HG03095 (cell line): ENCODE results near the gene ARPC1B.
"Not testable (repeated sequence)": the region's sequence is repeated elsewhere in the genome, so short reads cannot be mapped to it uniquely, and the experiment has no call there.

Experiments
- ATAC-seq: cut with Tn5 transposase; IDR thresholded peaks from one replicate; pipeline ENCODE4 v1.9.1; 2021; ENCODE audit warnings: moderate library complexity; ENCODE audit not compliant: unreplicated experiment

The ARPC1B gene

DNA sequence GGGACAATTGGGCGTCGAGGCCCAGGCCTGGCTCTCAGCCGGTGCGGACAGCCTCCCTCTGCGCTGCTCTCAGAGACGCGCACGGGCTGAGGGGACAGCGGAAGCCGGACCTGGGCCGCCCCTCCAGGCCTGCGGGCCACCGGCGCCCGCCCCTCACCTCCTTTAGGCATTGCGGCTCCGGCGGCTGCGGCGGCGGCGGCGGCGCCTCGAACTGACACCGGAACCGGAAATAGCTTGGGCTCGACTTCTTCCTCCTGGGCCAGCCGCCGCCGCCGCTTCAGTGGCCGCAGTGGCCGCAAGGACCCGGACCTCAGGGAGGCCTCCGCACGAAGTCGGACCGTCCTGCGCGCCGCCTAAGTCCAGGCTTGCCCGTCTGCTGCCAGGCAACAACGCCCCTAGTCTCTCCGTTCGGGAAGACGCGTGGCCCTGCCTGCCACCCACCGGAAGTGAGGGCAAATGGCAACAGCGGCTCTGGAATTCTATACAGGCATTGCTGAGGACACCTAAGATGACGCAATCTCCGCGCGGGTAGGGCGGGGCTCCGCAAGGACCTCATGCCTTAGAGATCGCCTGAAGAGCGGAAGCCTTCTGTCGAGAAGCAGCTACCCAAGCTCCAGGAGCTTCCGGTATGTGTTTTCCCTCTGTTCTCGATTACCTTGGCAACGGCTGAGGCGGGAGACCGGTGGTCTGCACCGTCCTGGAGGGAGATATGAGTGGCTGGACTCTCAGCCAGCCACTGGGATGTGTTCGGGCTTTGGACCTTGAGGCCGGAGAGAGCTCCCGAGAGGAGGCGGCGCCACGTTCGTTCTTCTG, 34.1 kb downstream of the ARPC1B start, which contains the start of the genes BUD31 and PDAP1:
BUD31 (plus strand) TSS at position 591 of the 813 bp plus-strand sequence. CDS start 2,124 bp downstream, outside the sequence.
PDAP1 (minus strand) TSS at position 219 of the 813 bp plus-strand sequence; CDS start at position 170, 49 bp downstream.
- ATAC-seq: peak; percentile 74

DNA sequence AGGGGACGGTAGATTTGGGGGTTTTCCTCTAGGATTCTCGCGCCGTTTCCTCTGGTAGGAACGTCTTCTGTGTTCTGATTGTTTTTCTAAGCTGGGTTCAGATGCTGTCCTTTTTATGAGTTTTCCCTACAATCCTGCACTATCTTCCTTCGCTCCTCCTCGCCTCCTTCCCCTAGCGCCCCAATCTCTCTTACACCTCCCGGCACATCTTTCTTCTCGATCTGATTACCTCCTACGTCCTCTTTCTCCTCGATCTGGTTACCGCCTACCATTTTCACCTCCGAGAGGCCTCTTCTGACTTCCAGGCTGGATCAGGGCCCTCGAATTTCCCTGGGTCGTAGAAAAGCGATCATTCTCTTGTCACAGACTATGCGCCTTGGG, 34.7 kb downstream of the ARPC1B start:
- ATAC-seq: peak; percentile 7

DNA sequence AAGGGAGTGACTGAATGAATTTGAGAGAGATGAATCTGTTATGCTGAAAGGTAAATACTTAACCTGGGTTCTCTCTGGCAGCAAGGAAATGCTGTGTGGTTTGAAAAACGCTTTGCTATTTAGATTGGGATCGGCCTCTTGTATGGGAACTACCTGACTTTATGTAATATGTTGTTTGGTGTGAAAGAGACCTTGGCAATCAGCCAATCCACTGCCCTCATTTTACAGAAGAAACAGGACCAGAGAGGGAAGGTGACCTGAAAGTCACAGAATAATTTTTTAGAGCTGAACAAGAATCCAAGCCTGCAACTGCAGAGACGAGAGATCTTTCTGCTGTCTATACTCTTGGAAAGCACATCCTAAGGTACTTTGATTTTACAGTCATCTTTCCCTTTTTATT, 35.3 kb downstream of the ARPC1B start:
- no peak for ATAC-seq

DNA sequence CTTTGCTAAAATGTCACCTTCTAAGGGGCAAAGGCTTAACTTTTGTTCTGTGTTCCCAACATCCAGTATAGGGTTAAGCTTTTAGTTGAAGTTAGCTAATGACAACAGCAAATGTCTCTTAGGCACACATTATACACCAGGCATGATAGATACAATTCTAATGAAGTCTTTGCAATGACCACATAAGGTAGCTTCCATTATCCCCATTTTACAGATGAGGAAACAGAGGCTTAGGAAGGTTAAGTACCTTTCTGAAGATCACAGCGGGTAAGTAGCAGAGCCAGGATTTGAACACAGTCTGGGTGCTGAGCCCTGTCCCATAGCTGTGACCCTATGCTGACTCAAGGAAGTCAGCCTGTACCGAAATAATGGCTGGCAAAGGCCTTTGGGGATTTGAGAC, 36.1 kb downstream of the ARPC1B start:
- no peak for ATAC-seq

DNA sequence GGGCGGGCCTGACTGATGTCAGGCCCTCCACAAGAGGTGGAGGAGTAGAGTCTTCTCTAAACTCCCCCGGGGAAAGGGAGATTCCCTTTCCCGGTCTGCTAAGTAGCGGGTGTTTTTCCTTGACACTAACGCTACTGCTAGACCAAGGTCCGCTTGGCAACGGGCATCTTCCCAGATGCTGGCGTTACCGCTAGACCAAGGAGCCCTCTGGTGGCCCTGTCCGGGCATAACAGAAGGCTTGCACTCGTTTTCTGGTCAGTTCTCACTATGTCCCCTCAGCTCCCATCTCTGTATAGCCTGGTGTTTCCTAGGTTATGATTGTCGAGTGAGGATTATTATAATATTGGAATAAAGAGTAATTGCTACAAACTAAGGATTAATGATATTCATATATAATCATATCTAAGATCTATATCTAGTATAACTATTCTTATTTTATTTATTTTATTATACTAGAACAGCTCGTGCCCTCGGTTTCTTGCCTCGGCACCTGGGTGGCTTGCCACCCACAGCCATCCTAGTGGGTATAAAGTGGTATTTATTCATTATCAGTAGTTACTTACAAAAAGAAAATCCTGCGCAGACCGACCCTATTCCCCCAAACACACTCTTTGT, 41.1 kb downstream of the ARPC1B start:
- ATAC-seq: not testable (repeated sequence)

DNA sequence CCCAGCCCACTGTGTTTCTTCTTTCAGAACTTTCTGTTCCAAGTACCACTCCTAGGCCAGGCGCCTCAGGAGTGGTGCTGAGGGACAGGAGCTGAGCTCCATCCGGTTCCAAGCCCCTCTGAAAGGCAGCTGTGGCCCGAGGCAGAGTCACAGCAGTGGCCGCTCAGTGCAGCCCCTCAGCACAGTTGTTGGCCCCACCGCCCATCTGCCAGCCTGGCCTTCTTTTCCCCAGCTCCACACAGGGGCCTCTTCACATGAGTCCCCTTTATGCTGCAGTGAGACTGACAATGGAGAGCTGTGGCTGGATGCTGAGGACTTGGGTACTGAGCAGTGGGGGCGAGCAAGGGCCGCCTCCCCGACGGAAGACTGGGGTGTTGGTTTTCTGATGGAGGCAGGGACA, 43.7 kb downstream of the ARPC1B start:
- no peak for ATAC-seq

DNA sequence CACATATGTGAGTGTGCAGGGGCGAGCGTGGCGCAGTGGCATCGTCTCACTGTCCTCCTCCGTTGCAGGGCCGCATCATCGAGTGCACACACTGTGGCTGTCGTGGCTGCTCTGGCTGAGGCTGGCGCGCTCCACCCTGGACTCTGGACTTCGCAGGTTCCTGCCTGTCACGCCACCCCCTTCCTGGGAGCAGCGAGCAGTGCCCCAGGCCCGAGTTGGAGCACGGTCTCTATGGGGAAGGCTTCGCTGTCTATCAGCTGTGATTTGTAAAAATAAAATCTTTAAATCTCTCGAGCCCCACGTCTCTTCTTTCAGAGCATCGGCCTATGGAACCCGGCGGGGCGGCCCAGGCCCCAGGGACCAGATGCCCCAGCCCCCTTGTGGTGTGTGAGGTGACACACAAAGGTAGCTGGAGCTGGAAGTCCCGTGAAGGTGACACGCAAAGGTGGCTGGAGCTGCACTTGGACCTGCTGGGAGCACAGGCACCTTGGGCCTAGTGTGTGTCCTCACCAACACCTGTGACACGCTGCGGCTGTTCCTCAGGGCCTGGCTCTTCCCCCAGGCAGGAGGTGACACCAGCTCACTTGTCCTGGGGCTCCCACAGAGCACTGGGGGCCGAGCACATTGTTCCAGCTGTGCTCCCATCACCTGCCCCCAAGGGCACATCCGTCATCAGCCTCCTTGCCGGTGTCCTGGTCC, 44.9 kb downstream of the ARPC1B start:
- ATAC-seq: no peak

DNA sequence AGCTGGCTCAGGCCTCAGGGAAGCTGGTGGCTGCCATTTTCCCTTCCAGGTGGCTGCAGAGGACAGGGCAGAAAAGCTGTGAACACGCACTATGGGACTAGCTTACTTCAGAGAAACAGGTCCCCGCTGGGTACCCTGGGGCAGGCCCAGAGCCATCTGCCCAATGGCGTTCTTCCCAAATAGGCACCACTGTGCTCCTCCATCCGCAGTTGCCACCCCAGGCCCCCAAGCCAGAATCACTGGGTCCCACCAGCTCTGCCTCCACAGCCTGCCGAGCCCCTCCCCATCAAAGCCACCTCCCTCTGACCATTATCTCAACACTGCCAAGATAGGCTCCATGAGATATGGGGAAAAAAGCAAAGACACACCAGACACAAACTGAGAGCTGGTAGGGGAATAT, 45.7 kb downstream of the ARPC1B start:
- no peak for ATAC-seq

DNA sequence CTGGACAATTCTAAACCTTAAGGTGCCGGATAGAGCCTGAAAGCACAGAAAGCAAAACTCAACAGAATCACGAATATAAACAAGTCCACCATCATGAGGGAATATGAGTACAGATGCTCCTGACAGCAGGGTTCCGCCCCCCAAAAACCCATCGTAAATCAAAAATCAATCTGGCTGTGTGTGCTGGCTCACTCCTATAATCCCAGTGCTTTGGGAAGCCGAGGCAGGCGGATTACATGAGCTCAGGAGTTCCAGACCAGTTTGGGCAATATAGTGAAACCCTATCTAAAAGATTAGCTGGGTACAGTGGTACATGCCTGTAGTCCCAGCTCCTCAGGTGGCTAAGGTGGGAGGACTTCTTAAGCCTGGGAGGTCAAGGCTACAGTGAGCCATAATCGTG, 46.5 kb downstream of the ARPC1B start:
- no peak for ATAC-seq

DNA sequence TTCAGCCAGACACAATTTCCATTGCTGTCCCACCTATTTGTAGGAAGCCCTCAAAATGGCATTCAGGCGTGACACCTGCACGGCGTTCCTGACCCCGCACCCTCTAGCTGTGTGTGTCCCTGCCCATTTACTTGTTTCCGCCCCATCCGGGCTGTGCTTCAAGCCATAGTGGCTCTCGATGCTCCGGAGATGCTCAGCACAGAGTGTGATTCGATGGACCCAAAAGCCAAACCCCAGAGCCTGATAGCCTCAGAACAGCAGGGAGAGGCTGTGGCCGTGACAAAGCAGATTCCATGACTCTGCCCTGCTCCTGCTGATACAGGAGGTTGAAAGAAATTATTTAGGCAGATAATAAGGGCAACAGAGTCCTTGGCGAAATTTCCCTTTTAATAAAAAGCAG, 47.7 kb downstream of the ARPC1B start:
- ATAC-seq: no peak

DNA sequence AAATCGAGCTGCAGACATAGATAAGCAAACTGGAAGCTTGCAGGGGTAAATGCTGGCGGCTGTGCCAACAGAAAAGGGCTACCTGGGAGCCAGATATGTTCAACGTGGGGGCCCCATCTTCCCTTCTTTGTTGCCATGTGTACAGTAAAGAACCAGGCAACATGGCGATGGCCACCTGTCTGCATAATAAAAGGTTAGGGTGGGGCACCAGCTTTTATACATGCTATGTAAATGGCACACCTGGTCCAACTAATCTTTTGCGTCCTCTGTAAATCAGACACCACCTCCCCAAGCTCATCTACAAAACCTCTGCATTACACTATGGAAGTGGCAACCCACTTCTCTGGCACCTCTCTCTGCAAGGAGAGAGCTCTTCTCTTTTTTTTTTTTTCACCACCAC, 48.1 kb downstream of the ARPC1B start:
- ATAC-seq: no peak

DNA sequence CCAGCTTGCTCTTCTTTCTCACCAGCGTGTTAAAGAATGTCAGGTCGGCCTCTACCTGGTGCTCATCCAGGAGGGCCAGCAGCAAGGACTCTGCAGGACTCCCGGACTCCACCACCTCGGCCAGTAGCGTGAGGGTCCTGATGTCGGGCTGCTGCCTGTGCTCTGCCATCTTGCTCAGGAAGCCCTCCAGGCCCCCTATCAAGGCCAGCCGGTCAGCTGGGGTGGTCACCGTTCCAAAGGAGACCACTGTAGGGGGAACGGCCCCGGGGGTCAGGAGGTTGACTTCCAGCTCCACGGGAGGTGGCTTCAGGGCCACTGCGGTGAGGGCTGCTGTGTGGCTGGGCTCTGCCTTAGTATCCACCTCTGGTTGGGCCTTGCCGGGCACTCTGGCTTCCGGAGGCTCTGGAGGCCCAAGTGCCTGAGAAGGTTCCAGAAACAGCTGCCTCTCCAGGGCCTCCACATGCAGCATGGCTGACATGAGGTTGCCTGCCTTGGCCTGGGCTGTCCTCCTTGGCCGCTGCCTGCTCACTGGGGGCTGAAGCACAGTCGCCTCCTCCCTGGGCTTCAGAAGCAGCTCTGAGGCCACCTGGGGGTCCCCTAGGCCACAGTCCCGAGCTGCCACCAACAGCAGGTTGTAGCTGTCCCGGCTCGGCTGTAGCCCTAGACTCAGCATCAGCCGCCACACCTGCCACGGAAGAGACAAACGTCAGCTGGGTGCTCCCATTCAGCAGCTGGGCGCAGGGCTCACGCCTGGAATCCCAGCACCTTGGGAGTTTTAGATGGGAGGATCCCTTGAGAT, 50.6 kb downstream of the ARPC1B start:
- ATAC-seq: no peak

DNA sequence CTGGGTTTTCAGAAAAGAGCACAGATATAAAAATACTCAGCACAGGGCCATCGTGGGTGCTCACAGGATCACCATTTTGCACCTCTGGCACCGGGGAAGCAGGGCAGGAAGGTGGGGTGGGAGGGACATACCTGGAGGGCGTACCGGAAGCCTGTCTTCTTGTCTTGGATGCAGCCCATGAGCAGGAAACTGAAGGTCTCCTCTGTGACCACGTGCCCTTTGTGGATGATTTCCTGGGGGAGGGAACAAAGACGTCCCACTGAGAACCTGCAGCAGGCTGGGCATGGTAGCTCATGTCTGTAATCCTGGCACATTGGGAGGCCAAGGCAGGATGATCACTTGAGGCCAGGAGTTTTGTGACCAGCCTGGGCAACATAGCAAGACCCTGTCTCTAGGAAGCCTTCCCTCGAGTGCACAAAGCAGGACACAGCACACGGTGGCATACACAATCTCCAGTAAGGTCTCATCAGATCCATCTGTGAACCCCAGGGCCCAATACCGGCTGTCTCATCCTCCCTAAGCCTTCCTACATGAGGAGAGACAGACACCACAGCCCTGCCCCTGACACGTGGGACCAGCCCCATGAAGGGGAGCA, 54.5 kb downstream of the ARPC1B start:
- ATAC-seq: no peak

DNA sequence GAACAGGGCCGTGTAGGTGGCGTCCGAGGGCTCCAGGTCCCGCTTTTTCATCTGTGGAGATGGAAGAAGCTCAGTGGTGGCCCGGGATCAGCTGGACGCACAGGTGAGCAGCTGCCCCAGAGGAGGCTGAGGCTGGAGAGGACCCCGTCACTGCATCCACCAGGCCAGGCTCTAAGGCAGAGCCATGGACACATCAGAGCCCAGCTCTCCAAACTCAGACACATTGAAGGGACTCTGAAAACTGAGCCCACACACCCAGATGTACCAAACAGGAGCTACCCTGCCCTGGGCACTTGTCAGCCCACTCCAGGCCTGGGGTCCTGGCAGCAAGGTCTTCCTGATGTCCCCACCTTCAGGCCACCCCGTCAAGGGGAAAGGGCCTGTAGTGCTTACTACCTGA, 55.2 kb downstream of the ARPC1B start:
- ATAC-seq: no peak

DNA sequence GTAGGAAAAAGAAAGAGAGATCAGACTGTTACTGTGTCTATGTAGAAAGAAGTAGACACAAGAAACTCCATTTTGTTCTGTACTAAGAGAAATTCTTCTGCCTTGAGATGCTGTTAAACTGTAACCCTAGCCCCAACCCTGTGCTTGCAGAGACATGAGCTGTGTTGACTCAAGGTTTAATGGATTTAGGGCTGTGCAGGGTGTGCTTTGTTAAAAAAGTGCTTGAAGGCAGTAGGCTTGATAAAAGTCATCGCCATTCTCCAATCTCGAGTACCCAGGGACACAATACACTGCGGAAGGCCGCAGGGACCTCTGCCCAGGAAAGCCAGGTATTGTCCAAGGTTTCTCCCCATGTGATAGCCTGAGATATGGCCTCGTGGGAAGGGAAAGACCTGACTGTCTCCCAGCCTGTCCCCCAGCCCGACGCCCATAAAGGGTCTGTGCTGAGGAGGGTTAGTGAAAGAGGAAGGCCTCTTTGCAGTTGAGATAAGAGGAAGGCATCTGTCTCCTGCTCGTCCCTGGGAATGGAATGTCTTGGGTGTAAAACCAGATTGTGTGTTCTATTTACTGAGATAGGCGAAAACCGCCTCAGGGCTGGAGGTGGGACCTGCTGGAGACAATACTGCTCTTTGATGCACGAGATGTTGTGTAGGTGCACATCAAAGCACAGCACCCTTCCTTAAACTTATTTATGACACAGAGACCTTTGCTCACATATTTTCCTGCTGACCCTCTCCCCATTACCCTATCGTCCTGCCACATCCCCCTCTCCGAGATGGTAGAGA, 57.4 kb downstream of the ARPC1B start:
- ATAC-seq: not testable (repeated sequence)

DNA sequence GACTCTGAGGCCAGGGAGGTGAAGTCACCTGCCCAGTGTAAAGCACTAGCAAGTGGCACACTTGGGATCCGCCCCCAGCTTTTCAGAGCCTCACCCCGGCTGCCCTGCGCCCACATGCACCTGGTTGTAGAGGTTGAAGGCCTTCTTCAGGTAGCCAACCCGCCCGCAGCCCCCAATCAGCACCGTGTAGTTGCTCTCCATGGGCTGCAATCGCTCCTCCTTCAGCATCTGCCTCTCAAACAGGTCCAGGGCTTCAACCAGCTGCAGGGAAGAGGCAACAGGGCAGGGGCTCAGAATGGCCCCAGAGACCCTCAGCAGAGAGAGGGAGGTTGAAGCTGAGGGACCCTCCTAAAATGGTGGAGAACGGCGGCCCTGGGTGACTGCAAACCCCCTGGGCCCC, 58.6 kb downstream of the ARPC1B start:
- no peak for ATAC-seq

DNA sequence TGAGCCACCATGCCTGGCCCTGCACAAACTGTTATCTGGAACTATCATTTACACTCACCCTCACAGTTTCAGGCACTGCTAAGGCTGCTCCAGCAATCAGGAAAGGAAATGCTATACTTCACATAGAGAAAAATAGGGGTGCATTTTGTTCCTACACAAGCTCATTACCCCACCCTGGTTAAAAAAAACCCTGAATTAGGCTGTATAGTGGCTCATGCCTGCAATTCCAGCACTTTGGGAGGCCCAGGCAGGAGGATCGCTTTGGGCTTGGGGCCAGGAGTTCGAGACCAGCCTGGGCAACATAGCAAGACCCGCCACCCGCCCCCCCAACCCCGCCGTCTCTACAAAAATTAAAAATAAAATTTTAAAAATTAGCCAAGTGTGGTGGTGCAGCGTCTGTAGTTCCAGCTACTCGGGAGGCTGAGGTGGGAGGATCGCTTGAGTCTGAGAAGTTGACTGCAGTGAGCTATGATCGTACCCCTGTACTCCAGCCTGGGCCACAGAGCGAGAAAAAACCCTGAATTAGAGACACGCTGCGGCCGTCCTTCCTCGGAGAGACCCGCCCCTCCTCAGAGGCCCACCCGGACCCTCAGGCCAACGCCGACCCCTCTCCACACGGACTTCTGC, 63.5 kb downstream of the ARPC1B start:
- peak; percentile 2 for ATAC-seq

DNA sequence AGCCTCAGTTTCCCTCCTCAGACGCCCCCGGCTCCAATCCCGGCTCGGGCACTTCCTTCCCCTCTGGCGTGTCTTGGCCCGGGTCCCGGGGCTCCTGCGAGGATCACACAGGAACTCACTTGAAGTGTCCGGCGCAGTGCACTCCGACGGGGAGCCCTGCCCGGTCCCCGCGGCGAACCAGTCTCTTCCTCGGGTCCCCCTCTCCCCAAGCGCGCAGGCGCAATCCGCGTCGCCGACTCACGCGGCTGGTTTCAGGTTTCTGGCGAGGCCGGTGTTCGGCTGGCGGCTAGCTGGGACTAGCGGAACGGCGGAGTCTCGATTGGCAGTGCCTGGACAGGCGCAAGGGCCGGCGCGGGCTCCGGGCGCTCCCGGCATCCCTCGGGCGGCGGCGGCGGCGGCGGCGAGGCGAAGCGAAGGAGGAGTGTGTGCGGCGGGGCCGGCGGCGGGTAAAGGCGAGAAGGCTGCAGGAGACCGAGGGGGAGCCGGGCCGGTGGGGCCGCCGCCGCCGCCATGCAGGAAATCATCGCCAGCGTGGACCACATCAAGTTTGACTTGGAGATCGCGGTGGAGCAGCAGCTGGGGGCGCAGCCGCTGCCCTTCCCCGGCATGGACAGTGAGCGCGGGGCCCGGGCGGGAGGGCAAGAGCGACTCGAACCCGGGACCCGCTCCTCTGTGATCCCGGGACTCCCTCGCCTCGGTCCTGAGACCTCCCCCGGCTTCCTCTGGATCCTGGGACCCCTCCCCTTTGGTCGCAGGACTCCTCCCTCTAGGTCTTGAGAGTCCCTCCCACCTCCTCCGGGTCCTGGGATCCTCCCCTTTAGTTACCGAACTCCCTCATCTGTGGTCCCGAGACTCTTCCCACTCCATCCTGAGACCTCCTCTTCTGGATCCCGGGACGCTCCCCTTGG, 64.3 kb downstream of the ARPC1B start, which contains the start of the genes CPSF4 and PTCD1:
CPSF4 (plus strand) TSS at position 371 of the 908 bp plus-strand sequence; CDS start at position 511, 140 bp downstream.
PTCD1 (minus strand) TSS at position 226 of the 908 bp plus-strand sequence. CDS start 3,556 bp downstream, outside the sequence.
- peak; percentile 82 for ATAC-seq
